GM12873 (cell line): ENCODE data around the gene HOXA10.

Experiments
- TF ChIP-seq, protein P1 (sequence below): IDR thresholded peaks from 2 replicates; pipeline ENCODE4 v1.5.1; 2012; ENCODE audit warnings: low read depth, mild to moderate bottlenecking, moderate library complexity, low read length, control low read depth; ENCODE audit not compliant: insufficient read depth; ENCODE audit errors: missing control alignments

Gene HOXA10

DNA sequence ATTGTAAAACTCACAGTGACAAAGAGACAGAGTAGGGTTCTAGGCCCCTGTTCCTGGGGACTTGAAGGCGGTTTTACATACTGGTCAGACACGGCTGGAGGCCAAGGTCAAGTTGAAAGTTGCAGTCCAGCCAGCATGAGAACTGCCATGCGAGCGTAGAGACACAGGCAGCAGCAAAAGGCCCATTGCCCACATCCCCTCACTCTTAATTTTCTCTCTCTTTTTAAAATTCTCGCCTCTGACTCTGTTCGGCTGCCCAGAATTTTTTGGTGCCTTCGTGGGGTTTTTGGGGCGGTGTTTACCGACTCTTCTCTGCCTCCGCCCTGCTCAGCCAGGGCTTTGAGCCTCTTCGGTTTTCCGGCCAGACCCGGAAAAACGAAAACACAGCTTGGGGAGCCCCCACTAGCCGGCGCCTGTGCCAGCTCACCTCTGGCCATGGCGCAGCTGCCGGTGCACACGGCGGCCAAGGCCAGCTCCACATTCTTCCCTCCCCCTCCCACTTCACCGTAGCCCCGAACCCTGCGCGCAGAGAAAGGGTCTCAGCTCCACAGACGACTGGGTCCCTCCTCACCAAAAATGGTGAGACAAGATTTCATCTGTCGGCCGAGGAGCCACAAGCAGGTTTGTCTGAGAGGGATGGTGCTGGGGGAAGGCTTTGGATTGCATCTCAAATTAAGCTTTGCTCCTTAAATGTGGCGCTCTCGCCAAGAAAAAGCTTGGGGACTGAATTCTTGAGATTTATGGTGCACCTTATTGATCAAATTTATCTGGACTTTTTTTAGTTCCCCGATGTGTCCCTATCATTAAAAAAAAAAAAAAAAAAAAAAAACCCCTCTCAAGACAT, 28.1 kb upstream of the HOXA10 start:
- TF ChIP-seq, protein P1, sequence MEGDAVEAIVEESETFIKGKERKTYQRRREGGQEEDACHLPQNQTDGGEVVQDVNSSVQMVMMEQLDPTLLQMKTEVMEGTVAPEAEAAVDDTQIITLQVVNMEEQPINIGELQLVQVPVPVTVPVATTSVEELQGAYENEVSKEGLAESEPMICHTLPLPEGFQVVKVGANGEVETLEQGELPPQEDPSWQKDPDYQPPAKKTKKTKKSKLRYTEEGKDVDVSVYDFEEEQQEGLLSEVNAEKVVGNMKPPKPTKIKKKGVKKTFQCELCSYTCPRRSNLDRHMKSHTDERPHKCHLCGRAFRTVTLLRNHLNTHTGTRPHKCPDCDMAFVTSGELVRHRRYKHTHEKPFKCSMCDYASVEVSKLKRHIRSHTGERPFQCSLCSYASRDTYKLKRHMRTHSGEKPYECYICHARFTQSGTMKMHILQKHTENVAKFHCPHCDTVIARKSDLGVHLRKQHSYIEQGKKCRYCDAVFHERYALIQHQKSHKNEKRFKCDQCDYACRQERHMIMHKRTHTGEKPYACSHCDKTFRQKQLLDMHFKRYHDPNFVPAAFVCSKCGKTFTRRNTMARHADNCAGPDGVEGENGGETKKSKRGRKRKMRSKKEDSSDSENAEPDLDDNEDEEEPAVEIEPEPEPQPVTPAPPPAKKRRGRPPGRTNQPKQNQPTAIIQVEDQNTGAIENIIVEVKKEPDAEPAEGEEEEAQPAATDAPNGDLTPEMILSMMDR = no peak

GRCh38 chr7:27201580-27202017, 27.5 kb upstream of the HOXA10 start:
- TF ChIP-seq, protein P1 = no peak

GRCh38 chr7:27200761-27201579, 26.9 kb upstream of the HOXA10 start:
- TF ChIP-seq, protein P1 = no peak

GRCh38 chr7:27199849-27200760, 26.0 kb upstream of the HOXA10 start, which contains the start of gene HOXA13:
Gene HOXA13 (minus strand): TSS chr7:27200091. CDS start chr7:27200077, 14 bp downstream.
- TF ChIP-seq, protein P1 = no peak

- TF ChIP-seq, protein P1 = no peak
Observed at GRCh38 chr7:27198871-27199801, 25.0 kb upstream of the HOXA10 start.

DNA sequence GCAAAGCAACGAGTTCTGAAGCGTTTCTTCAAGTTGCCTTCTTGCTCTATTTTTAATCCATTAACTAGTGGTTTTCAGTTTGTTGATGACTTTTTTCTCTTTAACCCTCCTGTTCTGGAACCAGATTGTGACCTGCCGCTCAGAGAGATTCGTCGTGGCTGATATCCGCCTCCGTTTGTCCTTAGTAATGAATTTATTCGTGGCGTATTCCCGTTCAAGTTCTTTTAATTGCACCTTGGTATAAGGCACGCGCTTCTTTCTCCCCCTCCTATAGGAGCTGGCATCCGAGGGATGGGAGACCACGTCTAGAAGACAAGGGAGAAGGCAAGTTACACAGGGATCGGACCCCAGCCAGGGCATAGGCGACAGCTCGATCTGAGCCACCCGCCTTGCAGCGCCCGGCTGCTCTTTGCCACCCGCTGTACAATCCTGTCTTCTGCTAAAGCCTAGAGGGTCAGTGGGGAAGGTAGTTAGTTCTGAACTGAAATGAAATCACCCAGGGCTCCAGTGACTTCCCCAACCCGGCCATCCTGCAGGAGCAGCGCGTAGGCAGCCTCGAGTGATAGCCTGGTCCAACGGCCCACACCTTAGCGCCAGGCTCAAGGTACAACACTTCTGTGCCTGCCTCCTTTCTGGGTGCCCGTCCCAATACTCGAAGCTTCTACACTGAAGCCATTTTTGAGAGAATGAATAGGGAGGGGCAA, 24.2 kb upstream of the HOXA10 start:
- TF ChIP-seq, protein P1 = no peak
